GM23338 (cell line): ENCODE results near the gene SLC25A34. TPM values are rescaled to one million over a fixed set of nuclear protein-coding genes. Genes with fewer than 3 reads are reported as not detected.

ENCODE experiments used
- ATAC-seq: fragments of 200-7000 bp; cut with Tn5 transposase; 3 replicates; pipeline ENCODE4 v1.9.1; 2020
- DNase-seq: peaks from one replicate; pipeline ENCODE4 v3.0.0-alpha.2; 2015; ENCODE audit warnings: low spot score
- H2AFZ ChIP-seq: fragments of 200-600 bp; sonication (generic); 2 replicates; pipeline ENCODE4 v1.8.0; 2016; ENCODE audit warnings: antibody characterized with exemption, mild to moderate bottlenecking, moderate library complexity
- H3F3A ChIP-seq: fragments of 200-600 bp; sonication (generic); replicated peaks from 2 replicates; pipeline ENCODE4 v1.8.0; 2017; ENCODE audit warnings: antibody characterized with exemption, mixed run types, low read depth
- H3K27ac ChIP-seq: fragments of 200-600 bp; sonication (generic); 2 replicates; pipeline ENCODE4 v1.6.1; 2016; ENCODE audit warnings: low read depth
- H3K27me3 ChIP-seq: fragments of 200-600 bp; sonication (generic); 2 replicates; pipeline ENCODE4 v1.8.0; 2016; ENCODE audit warnings: mild to moderate bottlenecking, mixed run types, moderate library complexity; ENCODE audit not compliant: insufficient read depth
- H3K36me3 ChIP-seq: fragments of 200-600 bp; sonication (generic); 2 replicates; pipeline ENCODE4 v1.8.0; 2016; ENCODE audit warnings: mild to moderate bottlenecking; ENCODE audit not compliant: insufficient read depth
- H3K4me1 ChIP-seq: fragments of 200-600 bp; sonication (generic); 2 replicates; pipeline ENCODE4 v1.8.0; 2016; ENCODE audit warnings: mild to moderate bottlenecking, moderate library complexity; ENCODE audit not compliant: insufficient read depth
- H3K4me2 ChIP-seq: fragments of 200-600 bp; sonication (generic); 2 replicates; pipeline ENCODE4 v1.7.1; 2017; ENCODE audit warnings: mixed run types
- H3K4me3 ChIP-seq: fragments of 200-600 bp; sonication (generic); 2 replicates; pipeline ENCODE4 v1.6.1; 2016; ENCODE audit warnings: mixed run types
- H3K79me2 ChIP-seq: fragments of 200-600 bp; sonication (generic); replicated peaks from 2 replicates; pipeline ENCODE4 v1.8.0; 2017; ENCODE audit warnings: mild to moderate bottlenecking; ENCODE audit not compliant: insufficient read depth
- H3K9me2 ChIP-seq: fragments of 200-600 bp; sonication (generic); 2 replicates; pipeline ENCODE4 v1.8.0; 2017; ENCODE audit not compliant: insufficient read depth
- H4K20me1 ChIP-seq: fragments of 200-600 bp; sonication (generic); replicated peaks from 2 replicates; pipeline ENCODE4 v1.8.0; 2017; ENCODE audit warnings: mild to moderate bottlenecking; ENCODE audit not compliant: insufficient read depth
- H3K27ac Mint-ChIP-seq: 2 replicates; pipeline ENCODE4 v1.8.0; 2020; ENCODE audit warnings: inconsistent platforms, mild to moderate bottlenecking, moderate library complexity, mixed read lengths
- H3K27me3 Mint-ChIP-seq: 3 replicates; pipeline ENCODE4 v1.8.0; 2022; ENCODE audit warnings: low read depth, mild to moderate bottlenecking, moderate library complexity, mixed read lengths, inconsistent platforms; ENCODE audit not compliant: insufficient read depth, poor library complexity
- H3K36me3 Mint-ChIP-seq: 3 replicates; pipeline ENCODE4 v1.8.0; 2021; ENCODE audit warnings: low read depth, mild to moderate bottlenecking, inconsistent platforms, moderate library complexity, mixed read lengths
- H3K4me1 Mint-ChIP-seq: 3 replicates; pipeline ENCODE4 v1.8.0; 2020; ENCODE audit warnings: mild to moderate bottlenecking, inconsistent platforms, mixed read lengths
- H3K4me3 Mint-ChIP-seq: 3 replicates; pipeline ENCODE4 v1.8.0; 2021; ENCODE audit warnings: moderate library complexity, mild to moderate bottlenecking, inconsistent platforms, mixed read lengths
- H3K9me3 Mint-ChIP-seq: 3 replicates; pipeline ENCODE4 v1.8.0; 2020; ENCODE audit warnings: moderate library complexity, mild to moderate bottlenecking, inconsistent platforms, mixed read lengths
- CREB1 ChIP-seq: fragments of 250-450 bp; sonication (Bioruptor Pico); IDR thresholded peaks from 2 replicates; pipeline ENCODE4 v1.5.0; 2020; ENCODE audit warnings: low read depth, mild to moderate bottlenecking, moderate library complexity
- EZH2 ChIP-seq: fragments of 200-600 bp; sonication (generic); IDR thresholded peaks from one replicate; pipeline ENCODE4 v1.8.0; 2017; ENCODE audit warnings: antibody characterized with exemption, mild to moderate bottlenecking, low read depth; ENCODE audit not compliant: unreplicated experiment
- EZH2phosphoT487 ChIP-seq: fragments of 200-600 bp; sonication (generic); IDR thresholded peaks from one replicate; pipeline ENCODE4 v1.8.1; 2018; ENCODE audit warnings: antibody characterized with exemption; ENCODE audit not compliant: unreplicated experiment
- JUNB ChIP-seq: IDR thresholded peaks from one replicate; pipeline ENCODE4 v1.6.1; 2016; ENCODE audit warnings: antibody characterized with exemption; ENCODE audit not compliant: unreplicated experiment
- NANOG ChIP-seq: IDR thresholded peaks from 2 replicates; pipeline ENCODE4 v1.6.1; 2016; ENCODE audit warnings: antibody characterized with exemption, borderline replicate concordance
- POLR2AphosphoS5 ChIP-seq: IDR thresholded peaks from 2 replicates; pipeline ENCODE4 v1.6.1; 2016; ENCODE audit warnings: antibody characterized with exemption, low read depth
- STAT1 ChIP-seq: IDR thresholded peaks from one replicate; pipeline ENCODE4 v1.6.1; 2016; ENCODE audit warnings: antibody characterized with exemption; ENCODE audit not compliant: unreplicated experiment
- ZNF114 ChIP-seq: fragments of 250-450 bp; sonication (Bioruptor Pico); IDR thresholded peaks from 2 replicates; pipeline ENCODE4 v1.5.0; 2020; ENCODE audit warnings: mild to moderate bottlenecking, moderate library complexity
- ZNF331 ChIP-seq: fragments of 250-450 bp; sonication (Bioruptor Pico); IDR thresholded peaks from 2 replicates; pipeline ENCODE4 v1.5.0; 2020; ENCODE audit warnings: low read depth, mild to moderate bottlenecking, moderate library complexity
- polyA plus RNA-seq: library from polyadenylated mRNA; unstranded; fragments of >200 nt; fragmentation: Nextera tagmentation; extraction: Ambion mirVana; gene quantifications from 2 replicates; pipeline ENCODE4 v1.2.1, GENCODE V29; 2016
- total RNA-seq: library from RNA; depleted of rRNA; stranded (reverse); fragments of >200 nt; shearing (Covaris generic); gene quantifications from 2 replicates; pipeline ENCODE4 v1.2.3, GENCODE V29; 2014
- TF ChIP-seq, protein P1 (sequence below): fragments of 250-450 bp; sonication (Bioruptor Pico); IDR thresholded peaks from 2 replicates; pipeline ENCODE4 v1.5.0; 2020; ENCODE audit warnings: mild to moderate bottlenecking, moderate library complexity
- TF ChIP-seq, protein P2 (sequence below): IDR thresholded peaks from one replicate; pipeline ENCODE4 v1.6.1; 2018; ENCODE audit warnings: antibody characterized with exemption; ENCODE audit not compliant: unreplicated experiment
- TF ChIP-seq, protein P3 (sequence below): IDR thresholded peaks from 2 replicates; pipeline ENCODE4 v1.6.1; 2016; ENCODE audit warnings: antibody characterized with exemption
- TF ChIP-seq, protein P4 (sequence below), 2 experiments: fragments of 200-600 bp in 1 of 2; sonication (generic) in 1 of 2; conservative IDR thresholded peaks; 2 replicates each; pipeline versions ENCODE4 v1.5.1 to v1.6.1; 2016 to 2017; ENCODE audit warnings: antibody characterized with exemption in 2 of 2, low read depth in 2 of 2, mild to moderate bottlenecking in 2 of 2, moderate library complexity in 1 of 2

SLC25A34 gene
- total and polyA plus RNA-seq, 2 experiments from 2014 or later = 0.11 to 3.5 TPM

DNA sequence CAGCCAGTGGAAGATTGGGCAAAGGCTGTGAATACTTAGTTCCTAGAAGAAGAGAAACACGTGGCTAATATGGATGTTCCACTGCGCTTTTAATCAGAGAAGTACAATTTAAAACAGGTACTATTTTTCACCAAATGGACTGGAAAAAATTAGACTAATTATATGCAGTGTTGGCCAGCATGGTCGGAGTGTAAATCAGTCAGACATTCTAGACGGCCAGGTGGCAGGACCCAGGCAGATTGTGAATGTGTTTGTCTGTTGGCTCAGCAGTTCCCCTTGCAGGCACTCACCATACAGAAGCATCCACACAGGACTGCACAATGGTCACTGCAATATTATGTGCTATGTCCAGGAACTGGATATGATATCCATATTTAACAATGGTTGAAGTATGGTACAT, 23.9 kb upstream of the SLC25A34 start:
- H3K4me1 Mint-ChIP-seq = no peaks in the 10 kb centered on the region
- peaks cover 6% of the 10 kb centered on the region; the same call in 1 of the 3 replicates for H3K36me3 Mint-ChIP-seq

More for the DNA sequence above, 23.9 kb upstream of the SLC25A34 start:
- H3K4me3 ChIP-seq = no peak overlapping the region
- TF ChIP-seq ZNF331 (CRISPR knock-in tag) = no peak
- TF ChIP-seq, protein P1, sequence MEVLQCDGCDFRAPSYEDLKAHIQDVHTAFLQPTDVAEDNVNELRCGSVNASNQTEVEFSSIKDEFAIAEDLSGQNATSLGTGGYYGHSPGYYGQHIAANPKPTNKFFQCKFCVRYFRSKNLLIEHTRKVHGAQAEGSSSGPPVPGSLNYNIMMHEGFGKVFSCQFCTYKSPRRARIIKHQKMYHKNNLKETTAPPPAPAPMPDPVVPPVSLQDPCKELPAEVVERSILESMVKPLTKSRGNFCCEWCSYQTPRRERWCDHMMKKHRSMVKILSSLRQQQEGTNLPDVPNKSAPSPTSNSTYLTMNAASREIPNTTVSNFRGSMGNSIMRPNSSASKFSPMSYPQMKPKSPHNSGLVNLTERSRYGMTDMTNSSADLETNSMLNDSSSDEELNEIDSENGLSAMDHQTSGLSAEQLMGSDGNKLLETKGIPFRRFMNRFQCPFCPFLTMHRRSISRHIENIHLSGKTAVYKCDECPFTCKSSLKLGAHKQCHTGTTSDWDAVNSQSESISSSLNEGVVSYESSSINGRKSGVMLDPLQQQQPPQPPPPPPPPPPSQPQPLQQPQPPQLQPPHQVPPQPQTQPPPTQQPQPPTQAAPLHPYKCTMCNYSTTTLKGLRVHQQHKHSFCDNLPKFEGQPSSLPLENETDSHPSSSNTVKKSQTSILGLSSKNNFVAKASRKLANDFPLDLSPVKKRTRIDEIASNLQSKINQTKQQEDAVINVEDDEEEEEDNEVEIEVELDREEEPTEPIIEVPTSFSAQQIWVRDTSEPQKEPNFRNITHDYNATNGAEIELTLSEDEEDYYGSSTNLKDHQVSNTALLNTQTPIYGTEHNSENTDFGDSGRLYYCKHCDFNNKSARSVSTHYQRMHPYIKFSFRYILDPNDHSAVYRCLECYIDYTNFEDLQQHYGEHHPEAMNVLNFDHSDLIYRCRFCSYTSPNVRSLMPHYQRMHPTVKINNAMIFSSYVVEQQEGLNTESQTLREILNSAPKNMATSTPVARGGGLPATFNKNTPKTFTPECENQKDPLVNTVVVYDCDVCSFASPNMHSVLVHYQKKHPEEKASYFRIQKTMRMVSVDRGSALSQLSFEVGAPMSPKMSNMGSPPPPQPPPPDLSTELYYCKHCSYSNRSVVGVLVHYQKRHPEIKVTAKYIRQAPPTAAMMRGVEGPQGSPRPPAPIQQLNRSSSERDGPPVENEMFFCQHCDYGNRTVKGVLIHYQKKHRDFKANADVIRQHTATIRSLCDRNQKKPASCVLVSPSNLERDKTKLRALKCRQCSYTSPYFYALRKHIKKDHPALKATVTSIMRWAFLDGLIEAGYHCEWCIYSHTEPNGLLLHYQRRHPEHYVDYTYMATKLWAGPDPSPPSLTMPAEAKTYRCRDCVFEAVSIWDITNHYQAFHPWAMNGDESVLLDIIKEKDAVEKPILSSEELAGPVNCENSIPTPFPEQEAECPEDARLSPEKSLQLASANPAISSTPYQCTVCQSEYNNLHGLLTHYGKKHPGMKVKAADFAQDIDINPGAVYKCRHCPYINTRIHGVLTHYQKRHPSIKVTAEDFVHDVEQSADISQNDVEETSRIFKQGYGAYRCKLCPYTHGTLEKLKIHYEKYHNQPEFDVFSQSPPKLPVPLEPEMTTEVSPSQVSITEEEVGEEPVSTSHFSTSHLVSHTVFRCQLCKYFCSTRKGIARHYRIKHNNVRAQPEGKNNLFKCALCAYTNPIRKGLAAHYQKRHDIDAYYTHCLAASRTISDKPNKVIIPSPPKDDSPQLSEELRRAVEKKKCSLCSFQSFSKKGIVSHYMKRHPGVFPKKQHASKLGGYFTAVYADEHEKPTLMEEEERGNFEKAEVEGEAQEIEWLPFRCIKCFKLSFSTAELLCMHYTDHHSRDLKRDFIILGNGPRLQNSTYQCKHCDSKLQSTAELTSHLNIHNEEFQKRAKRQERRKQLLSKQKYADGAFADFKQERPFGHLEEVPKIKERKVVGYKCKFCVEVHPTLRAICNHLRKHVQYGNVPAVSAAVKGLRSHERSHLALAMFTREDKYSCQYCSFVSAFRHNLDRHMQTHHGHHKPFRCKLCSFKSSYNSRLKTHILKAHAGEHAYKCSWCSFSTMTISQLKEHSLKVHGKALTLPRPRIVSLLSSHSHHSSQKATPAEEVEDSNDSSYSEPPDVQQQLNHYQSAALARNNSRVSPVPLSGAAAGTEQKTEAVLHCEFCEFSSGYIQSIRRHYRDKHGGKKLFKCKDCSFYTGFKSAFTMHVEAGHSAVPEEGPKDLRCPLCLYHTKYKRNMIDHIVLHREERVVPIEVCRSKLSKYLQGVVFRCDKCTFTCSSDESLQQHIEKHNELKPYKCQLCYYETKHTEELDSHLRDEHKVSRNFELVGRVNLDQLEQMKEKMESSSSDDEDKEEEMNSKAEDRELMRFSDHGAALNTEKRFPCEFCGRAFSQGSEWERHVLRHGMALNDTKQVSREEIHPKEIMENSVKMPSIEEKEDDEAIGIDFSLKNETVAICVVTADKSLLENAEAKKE (CRISPR knock-in tag) = no peak
- TF ChIP-seq CREB1 = no peak
- no peak for TF ChIP-seq STAT1
- no peak for TF ChIP-seq JUNB
- TF ChIP-seq EZH2phosphoT487 = no peak
- no peak for TF ChIP-seq ZNF114 (CRISPR knock-in tag)
- TF ChIP-seq, protein P2, sequence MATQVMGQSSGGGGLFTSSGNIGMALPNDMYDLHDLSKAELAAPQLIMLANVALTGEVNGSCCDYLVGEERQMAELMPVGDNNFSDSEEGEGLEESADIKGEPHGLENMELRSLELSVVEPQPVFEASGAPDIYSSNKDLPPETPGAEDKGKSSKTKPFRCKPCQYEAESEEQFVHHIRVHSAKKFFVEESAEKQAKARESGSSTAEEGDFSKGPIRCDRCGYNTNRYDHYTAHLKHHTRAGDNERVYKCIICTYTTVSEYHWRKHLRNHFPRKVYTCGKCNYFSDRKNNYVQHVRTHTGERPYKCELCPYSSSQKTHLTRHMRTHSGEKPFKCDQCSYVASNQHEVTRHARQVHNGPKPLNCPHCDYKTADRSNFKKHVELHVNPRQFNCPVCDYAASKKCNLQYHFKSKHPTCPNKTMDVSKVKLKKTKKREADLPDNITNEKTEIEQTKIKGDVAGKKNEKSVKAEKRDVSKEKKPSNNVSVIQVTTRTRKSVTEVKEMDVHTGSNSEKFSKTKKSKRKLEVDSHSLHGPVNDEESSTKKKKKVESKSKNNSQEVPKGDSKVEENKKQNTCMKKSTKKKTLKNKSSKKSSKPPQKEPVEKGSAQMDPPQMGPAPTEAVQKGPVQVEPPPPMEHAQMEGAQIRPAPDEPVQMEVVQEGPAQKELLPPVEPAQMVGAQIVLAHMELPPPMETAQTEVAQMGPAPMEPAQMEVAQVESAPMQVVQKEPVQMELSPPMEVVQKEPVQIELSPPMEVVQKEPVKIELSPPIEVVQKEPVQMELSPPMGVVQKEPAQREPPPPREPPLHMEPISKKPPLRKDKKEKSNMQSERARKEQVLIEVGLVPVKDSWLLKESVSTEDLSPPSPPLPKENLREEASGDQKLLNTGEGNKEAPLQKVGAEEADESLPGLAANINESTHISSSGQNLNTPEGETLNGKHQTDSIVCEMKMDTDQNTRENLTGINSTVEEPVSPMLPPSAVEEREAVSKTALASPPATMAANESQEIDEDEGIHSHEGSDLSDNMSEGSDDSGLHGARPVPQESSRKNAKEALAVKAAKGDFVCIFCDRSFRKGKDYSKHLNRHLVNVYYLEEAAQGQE = no peak
- TF ChIP-seq EZH2 = no peak
- TF ChIP-seq, protein P3, sequence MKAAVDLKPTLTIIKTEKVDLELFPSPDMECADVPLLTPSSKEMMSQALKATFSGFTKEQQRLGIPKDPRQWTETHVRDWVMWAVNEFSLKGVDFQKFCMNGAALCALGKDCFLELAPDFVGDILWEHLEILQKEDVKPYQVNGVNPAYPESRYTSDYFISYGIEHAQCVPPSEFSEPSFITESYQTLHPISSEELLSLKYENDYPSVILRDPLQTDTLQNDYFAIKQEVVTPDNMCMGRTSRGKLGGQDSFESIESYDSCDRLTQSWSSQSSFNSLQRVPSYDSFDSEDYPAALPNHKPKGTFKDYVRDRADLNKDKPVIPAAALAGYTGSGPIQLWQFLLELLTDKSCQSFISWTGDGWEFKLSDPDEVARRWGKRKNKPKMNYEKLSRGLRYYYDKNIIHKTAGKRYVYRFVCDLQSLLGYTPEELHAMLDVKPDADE = no peak
- TF ChIP-seq POLR2AphosphoS5 = no peak
- no peak for TF ChIP-seq NANOG
- TF ChIP-seq, protein P4, sequence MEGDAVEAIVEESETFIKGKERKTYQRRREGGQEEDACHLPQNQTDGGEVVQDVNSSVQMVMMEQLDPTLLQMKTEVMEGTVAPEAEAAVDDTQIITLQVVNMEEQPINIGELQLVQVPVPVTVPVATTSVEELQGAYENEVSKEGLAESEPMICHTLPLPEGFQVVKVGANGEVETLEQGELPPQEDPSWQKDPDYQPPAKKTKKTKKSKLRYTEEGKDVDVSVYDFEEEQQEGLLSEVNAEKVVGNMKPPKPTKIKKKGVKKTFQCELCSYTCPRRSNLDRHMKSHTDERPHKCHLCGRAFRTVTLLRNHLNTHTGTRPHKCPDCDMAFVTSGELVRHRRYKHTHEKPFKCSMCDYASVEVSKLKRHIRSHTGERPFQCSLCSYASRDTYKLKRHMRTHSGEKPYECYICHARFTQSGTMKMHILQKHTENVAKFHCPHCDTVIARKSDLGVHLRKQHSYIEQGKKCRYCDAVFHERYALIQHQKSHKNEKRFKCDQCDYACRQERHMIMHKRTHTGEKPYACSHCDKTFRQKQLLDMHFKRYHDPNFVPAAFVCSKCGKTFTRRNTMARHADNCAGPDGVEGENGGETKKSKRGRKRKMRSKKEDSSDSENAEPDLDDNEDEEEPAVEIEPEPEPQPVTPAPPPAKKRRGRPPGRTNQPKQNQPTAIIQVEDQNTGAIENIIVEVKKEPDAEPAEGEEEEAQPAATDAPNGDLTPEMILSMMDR (conservative IDR thresholded peaks at IDR 0.05; ENCODE audit: low read depth in 2 of 2) = no peak
- ATAC-seq (no peak), DNase-seq (no peak)
- peaks cover 7% of the 10 kb centered on the region for H3K27me3 Mint-ChIP-seq
- 0 out of 2 replicates have a peak, but pooled peaks cover 4% of the 10 kb centered on the region for H3F3A ChIP-seq
- H3K27ac Mint-ChIP-seq = no peak overlapping the region
- no peaks in the 10 kb centered on the region for H3K27me3 ChIP-seq
- no peaks in the 10 kb centered on the region for H3K4me1 ChIP-seq
- no peaks in the 10 kb centered on the region for H3K9me3 Mint-ChIP-seq
- H3K4me3 Mint-ChIP-seq = no peak overlapping the region
- H3K79me2 ChIP-seq = peaks cover 10% of the 10 kb centered on the region
- no peak overlapping the region for H3K27ac ChIP-seq
- H2AFZ ChIP-seq = no peak overlapping the region
- no peaks in the 10 kb centered on the region for H3K36me3 ChIP-seq
- H4K20me1 ChIP-seq = peaks cover 22% of the 10 kb centered on the region
- H3K9me2 ChIP-seq = no peaks in the 10 kb centered on the region
- no peak overlapping the region for H3K4me2 ChIP-seq
